DMS 273 treated with DMSO at 0.1 percent for 48 hours (cell line): Measurements from ENCODE around the gene ERICH3.

Source experiments
- DNase-seq: peaks from one replicate; lab custom pipeline; 2025; lab: John Stamatoyannopoulos, UW

ERICH3 gene, protein sequence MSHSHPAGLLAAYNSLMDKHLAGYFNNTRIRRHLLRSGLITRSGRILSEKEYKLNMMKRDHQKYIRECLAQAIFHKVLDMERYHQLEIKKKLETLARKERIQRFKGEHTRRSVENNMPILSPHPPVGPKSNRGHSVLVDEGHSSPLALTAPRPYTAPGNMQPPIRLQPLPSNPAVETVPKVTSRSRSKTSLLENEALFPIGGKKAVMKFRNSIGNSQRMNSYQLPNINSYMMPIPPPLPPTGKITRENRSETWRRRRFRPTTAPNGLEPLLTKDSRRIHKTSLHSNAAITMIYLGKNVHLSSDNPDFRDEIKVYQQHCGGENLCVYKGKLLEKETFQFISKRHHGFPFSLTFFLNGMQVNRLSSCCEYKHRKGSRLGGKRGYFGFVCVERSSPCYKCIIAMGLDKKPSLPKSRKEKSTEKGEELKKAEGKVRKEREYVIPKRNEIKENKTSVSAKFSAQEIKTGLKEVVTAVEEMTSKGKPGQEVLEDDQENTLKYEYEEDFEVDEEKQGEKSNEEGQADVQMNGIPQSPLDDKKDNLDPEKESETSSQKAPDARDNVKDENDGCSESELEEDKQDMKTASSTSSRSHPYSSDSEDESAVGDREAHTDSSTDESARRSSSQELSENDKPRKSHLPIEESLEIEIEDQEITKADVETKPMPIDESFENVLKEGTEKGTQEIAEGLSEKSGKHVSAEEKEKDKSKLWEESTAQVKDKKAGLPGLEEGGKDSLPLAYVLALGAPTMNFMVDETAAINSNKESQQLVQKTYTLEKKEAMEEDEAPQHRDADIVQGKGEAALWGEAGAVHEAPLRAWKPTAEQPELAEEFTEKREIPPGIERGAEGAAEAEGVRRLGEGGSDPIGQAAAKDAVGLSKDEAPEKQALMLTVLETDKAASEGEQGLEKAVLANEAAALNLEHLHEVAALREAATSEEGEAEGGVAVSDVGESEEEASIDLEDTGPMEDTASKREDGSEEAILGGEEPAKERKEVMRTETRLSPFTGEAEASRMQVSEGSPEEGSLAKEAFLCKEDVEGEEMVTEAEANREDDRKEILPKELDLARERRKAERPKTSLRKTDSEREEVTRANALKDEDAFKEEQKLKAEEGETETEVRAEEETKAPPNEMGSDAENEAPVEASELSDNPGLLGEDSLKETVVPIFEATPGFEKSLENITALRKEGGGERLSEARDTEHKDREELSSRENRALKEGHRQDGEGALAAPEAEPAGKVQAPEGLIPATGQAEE (N-terminal part only)

DNA sequence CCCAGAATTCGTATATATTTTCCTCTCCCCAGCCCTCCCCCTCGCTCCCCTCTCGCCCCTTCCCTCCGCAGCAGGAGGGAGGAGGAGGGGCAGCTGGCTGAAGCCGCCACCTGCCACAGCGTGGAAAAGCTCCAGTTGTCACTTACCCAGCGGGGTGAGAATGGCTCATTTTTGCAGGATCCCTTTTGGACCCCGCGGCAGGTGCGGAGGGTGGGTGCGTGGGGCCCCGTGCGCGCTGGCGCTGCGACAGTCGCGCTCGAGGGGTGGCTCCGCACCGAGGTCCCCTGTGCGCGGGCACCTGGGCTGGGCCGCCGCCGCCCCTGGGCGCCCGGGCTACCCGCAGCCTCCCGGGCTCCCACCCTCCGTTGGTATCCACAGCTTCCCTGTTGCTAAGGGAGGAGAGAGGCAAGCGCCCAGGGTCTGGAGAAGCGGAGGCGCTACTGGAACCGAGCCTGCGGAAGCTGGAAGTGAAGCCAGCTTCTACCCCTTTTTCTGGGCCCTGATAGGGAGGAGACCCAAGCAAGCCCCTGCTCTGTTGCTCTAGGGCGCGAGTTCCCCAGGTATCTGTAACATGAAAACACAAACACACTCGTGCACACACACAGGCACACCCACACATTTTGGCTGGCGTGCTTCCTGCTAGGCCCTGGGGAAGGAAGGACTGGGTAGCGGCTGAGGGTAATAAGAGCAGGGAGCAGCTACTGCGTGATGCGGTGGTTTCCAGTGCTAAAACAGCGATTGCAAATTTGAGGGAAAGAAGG, at the start of gene ERICH3:
Gene ERICH3 (minus strand): TSS at position 442 of the 761 bp plus-strand sequence. CDS start 273 bp downstream, at position 169.
- DNase-seq, result peak; percentile 7

DNA sequence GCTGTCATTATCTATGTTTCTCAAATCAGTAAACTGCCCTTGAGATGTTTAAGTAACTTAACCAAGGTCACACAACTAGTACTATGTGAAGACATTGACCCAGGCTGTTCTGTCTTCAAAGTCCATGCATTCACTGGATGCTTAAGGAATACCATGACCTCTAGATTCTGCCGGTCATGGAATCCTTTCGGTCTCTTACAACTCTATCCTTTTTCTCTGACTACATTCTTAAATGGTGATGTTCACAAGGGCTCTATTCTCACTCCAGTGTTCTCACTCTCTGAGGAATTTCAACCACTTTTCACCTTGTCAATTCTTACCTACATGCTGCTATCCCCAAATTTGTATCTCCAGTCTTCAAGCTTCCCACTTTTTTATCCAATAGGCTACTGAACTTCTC, 44.0 kb upstream of the ERICH3 start:
- no peak for DNase-seq

DNA sequence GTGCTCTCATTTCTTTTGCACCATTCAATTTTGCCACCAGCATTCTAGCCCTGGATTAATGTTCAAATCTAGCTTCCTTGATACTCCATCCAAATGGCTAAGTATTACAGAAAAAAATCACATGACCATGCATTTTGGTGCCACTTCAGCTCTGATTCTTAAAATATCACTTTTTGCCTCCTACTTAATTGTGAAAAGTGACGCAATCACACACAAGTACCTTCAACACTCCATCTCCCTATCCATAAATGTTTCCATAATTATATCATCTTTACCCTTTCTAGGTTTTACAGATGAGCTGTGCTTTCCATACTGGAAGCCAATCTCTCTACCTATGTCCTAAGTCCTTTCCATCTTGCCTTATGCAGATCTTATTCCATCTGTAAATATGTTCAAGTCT, 43.2 kb upstream of the ERICH3 start:
- DNase-seq, result no peak

DNA sequence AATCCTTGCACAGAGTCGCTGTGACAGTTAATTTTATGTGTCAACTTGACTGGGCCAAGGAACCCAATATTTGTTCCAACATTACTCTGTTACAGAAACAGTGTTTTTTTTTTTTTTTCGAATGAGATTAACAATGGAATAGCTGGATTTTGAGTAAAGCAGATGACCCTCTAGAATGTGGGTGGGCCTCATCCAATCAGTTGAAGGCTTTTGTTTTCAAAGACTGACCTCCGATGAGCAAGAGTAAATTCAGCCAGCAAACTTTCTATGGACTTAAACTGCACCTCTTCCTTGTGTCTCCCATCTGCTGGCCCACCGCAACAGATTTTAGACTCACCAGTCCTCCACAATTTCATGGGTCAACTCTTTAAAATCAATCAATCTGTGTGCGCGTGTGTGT, 42.2 kb upstream of the ERICH3 start:
- no peak for DNase-seq

DNA sequence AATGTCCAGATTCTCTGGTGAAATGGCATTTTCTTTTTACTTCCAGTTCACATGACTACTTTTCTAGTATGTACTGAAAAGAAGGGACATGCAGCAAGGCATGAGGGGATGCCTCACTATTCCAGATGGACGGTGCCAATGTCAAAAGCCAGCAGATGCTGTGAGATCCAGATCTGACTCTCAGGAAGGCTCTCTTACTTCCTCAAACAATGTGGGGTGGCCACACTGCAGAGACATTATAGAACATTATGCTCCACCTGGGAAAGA, 41.6 kb upstream of the ERICH3 start:
- no peak for DNase-seq

DNA sequence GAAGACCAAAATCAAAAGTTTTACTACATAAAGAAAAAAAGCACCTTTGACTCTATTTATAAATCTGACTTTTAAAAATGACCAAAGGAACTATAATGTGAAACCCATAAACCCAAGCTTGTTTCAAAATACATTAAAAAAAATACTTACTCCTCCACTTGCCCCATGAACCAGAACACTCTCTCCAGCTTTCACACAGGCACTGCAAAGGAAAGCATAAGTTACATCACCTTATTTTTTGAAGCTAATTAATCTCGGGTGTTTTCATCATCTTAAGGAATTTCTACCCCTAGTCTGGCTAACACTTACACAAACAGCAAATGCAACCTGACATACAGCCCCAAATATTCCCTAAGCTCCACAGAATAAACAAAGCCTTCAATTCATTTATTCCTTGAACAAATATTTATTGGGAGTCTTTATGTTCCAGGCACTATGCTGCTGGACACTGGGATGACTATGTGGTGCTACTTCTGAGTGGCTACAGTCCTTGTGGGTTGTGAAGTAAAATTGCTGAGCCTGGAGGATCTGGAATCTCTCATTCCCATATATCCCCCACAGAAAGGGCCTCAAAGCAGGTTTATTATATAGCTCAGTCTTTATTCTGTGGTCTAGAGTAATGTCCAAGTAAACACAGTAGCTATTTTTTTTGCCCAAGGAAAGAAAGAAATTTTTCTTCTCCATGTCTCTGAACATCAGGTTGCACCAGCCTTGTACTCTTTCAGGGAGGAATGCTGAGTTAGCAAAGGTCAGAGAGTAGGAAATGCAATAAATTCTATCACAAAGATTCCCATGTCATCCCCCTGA, 41.0 kb upstream of the ERICH3 start:
- no peak for DNase-seq

DNA sequence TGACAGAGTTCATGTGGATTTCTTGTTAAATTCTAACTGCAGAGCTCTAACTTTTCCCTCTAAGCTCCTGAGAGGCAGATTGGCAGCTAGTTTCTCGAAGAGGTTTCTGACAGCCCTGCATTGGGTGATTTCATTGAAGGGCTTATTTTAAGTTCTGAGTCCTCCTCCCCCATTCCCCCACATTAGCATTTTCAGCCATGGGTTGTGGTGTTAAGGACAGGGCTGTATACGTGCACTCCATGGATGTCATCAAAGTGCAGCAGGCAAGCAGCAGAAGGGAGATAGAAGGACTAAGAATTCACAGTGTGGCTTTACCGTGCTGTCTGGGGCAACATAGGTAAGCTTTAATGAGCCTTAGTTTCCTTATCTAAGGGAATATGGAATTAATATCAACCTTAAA, 40.3 kb upstream of the ERICH3 start:
- no peak for DNase-seq

DNA sequence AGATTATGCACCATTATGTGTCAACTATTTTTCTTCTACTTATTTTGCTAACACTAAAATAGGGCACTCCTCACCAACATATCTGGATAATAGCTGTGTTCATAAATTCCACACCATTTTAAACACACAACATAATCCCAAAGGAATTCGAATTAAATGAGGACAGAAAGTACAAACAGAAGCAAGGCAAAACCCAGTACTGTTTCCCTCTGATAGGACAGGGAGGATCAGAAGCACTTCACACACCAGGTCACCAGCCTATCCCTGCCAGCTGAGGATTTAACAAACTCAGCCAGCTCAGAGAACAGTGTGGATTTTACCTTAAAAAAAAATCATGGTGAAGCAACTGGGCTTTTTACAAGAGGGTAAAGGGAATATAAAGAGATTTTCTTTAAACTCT, 39.3 kb upstream of the ERICH3 start:
- no peak for DNase-seq

DNA sequence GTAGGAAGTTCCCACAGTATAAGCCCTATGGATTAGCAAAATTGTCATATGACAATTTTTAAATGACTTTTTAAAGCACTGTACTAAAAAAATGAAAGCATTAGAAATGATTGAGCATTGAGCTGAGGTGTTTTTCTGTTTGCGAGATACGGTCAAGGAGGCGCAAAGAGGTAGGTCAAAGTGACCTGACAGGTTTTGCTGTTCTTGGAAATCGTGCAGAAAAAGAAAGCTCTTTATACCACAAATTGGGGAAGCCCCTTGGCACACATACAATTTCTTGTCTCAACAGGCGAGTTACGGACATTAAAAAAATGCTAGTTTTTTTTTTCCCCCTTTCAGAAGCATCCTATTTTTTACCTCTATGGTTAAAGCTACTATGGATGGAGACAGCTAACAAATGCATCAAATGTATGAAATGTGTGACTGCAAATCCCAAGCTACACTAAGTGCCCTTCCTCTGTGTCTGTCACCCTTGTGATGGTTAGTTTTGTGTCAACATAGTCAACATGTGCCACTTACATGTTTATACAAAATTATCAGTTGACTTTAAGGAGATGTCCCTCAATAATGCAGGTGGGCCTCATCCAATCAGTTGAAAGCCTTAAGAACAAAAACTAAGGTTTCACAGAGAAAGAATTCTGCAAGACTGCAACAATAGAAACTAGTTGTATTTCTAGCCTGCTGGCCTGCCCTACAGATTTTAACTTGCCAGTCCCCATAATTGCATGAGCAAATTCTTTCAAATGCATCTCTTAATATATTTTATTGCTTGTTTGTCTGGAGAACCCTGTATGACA, 30.0 kb upstream of the ERICH3 start:
- DNase-seq, result no peak

DNA sequence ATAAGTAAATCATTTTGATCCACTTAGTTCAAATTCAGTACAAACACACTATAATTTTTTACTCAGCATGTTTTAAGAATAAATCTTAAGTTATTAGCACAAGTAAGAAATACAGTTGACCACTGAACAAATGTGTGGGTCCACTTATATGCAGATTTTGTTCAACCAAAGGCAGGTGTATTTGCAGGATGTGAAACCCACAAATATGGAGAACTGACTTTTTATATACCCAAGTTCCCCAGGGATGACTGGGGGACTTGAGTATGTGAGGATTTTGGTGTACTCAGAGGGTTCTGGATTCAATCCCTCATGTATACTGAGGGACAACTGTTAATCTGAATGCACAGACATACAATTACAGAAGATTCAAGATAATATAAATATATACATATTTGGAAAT, 25.7 kb upstream of the ERICH3 start:
- DNase-seq, result no peak

DNA sequence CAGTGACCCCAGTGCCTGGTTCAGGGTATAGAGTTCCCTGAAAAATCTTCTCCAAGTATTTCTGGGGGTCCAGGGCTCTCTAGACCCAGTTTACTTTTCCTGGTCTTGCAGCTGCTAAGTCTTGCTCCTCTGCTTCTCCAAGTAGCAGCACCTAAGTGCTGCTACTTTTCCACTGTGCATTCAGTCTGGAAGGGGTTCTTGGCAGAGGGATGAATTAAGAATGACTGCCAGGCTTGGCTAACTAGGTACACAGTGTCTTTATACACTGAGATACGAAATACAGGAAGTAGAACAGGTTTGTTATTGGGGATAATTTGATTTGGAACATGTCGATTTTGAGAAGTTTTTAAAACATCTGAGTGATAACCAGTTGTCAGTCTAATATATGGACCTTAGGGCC, 24.2 kb upstream of the ERICH3 start:
- no peak for DNase-seq

DNA sequence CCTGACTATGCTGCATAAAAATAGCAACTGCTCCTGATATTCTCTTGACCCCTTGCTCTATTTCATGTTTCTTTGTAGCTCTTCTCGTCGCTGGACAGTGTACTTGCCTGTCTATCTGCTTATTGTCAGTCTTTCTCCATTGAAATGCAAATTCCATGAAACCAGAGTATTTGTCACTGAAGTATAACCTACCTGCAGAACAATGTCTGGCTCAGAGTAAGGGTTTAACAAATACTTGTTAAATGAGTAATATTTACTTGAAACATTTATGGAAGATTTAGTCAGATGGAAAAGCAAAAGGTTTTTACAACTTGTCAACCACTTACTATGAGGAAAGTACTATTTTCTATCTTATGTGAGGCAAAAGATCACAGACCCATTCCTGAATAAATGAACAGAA, 19.9 kb upstream of the ERICH3 start:
- no peak for DNase-seq

DNA sequence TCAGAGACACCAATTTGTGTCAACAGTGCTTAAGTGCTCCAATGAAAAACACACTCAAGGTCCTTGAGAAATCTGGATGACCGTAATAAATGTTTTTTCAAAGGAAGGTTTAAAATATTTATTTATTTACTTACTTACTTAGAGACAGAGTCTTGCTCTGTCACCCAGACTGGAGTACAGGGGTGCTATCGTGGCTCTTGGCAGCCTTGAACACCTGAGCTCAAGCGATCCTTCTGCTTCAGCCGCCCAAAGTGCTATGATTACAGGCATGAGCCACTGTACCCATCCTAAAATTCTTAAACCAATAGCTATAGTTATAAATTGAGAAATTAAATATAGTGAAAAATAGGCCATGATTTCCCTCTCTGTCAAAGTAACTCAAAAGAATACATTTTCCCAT, 17.3 kb upstream of the ERICH3 start:
- no peak for DNase-seq

DNA sequence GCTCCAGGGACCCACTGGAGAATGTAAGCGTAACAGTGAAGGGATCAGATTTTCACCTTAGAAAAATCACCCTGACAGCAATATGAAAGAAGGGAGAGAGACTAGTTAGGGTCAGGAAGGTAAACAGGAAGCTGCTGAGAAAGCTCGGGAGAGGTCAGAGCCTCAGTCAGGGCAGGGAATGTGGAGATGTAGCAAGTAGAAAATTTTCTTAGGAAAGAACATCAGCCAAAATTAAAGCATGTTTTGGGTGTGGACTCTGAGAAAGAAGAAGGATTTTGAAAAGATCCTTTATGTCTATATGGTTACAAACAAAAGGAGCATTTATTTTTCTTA, 16.7 kb upstream of the ERICH3 start:
- no peak for DNase-seq

DNA sequence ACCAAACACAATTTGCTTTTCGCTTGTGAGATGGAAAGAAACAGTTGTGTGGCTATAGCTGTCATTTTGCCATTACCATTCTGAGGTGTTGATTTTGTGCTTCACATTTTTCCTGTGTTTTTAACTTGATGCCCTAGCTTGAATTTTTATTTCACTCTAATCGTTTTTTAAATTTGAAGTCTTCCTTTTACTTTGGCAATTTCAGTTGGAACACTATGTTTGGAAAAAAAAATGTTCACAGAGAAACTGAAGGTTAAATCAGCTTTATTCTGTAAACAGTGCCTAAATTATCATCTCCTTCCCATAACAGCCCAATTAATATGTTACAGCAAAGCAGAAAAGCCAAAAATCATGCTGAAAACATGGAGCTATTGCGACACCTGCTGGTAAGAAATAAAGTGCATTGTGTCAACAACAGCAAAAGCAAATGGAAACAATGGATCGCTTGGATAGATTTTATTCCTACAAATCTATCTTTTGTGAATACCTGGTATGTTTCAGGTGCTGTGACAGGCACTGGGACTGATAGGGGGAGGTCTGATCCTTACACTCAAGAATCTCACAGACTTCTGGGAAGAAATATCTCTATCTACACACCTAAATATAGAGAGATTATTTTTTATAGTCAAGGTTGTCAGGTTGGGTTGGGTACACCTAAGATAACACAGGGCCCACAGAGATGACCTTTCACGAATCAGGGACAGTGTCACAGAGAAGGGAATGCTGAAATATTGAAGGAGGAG, 16.2 kb upstream of the ERICH3 start:
- DNase-seq, result peak; percentile 14

DNA sequence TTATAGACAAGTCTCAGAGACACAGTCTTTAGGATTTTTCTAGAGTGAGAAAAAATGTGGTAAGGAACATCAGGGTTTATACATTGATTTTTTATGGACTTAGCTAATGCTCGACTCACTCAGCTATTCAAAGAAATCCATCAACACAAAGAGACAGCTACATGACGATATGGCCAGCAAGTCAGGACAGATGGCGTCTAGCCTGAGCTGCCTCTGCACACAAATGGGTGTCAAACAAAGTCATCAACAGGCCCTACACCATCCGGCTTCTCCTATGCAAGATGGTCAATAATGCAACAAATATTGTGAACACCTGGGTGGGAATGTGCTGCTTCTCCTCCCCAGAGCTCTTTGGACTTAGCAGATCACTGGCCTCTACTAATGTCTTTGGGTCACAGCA, 13.3 kb upstream of the ERICH3 start:
- DNase-seq, result peak; percentile 24

DNA sequence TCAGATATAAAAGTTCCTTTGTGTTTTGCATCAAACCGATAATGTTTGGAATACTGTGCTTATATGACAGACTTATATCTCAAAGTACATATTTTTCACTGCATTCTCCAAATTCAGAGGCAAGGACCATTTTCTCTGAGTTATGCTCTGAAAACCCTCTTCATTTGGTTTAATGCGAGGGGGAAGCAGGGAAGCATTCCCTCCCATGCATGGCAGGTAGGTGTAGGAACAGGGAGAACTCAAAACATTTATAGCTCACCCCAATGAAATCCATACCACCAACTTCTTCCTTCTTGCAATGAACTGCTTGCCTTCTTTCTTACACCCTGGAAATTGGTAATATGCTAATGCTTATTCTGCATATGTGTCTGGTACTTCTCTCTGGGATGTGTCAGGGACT, 10.7 kb upstream of the ERICH3 start:
- DNase-seq, result no peak

DNA sequence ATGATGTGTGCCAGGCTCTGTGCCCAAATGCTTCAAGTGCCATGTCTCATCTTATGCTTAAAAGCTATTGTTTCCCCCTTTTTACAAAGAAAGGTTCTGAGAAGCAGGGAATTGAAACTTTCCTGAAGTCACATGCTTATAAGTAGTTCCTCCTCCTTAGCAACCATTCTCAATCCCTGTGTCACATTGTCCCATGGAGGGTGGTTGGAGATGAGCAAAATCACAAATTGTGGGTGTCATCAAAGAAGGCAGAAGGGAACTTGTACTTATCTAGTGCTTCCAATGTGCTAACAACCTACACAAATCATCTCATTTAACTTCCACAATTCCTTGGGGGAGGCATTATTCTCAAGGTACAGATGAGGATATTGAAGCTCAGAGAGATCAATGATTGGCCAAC, 10.1 kb upstream of the ERICH3 start:
- no peak for DNase-seq

DNA sequence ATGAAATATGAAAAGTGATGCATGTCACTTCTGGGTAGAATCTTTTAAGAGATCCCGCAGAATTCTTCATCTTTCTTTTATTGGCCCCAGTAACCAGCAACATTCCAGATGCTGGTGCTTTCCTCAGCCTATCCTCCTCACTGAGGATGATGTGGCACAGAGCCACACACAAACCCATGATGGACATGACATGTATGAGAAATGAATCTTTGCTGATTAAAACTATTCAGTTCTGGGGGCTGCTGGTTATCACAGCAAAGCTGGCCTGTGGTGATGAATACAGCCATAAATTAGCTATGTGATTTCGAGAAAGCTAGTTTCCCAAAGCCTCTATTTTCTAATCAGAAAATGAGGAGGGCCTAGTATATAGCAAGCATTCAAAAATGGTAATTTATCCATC, 8.3 kb upstream of the ERICH3 start:
- DNase-seq, result no peak

DNA sequence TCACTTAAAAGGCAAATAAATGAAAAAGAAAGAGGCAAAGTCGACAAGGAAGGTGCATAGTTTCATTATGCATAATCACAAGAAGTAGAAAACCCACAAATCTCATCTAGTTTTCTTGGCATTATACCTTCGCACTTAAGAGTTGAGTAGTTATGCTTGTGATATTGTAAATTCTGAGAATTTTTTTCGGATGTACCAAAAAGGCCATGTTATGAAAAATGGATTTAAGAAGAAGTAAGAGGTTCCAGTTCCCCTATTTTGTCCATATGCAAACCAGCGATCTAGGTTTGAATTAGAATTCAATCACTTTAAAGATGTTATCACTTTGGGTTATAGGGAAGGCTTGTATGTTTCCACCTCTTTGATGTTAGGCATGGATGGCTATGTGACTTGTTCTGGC, 7.9 kb upstream of the ERICH3 start:
- DNase-seq, result no peak
